IMR-90 (cell line): Measurements from ENCODE around the gene RMDN2. TPM values are rescaled to one million over a fixed set of nuclear protein-coding genes. Genes with fewer than 3 reads are reported as not detected.
A peak's percentile ranks its signal among the peaks of the same experiment; 100 is the strongest.

Source experiments
- ATAC-seq: fragments of 200-7000 bp; cut with Tn5 transposase; 2 replicates; pipeline ENCODE4 v1.9.1; 2020; ENCODE audit warnings: low read depth, mild to moderate bottlenecking, moderate library complexity
- BruUV-seq: library from RNA; stranded (reverse); fragments of 400-500 nt; replicated peaks from 2 replicates; lab custom pipeline; 2021; lab: Mats Ljungman, UMichigan
- CTCF ChIA-PET: fragments of 300-600 bp; formaldehyde crosslinking; extraction: SDS; loops from one replicate; lab custom pipeline; 2021; ENCODE audit warnings: antibody characterized with exemption; lab: Yijun Ruan, JAX
- POLR2A ChIA-PET: fragments of 300-600 bp; sonication (Branson Sonifier 250); formaldehyde crosslinking; loops from one replicate; lab custom pipeline; 2022; ENCODE audit warnings: antibody characterized with exemption; ENCODE audit not compliant: unreplicated experiment; lab: Charles Lee
- DNase-seq: peaks from one replicate; pipeline ENCODE4 v3.0.0; 2013
- H2AFZ ChIP-seq: replicated peaks from 2 replicates; pipeline ENCODE3; 2013; ENCODE audit warnings: low read length, mild to moderate bottlenecking; ENCODE audit not compliant: poor library complexity
- H2AK5ac ChIP-seq: 2 replicates; pipeline ENCODE4 v1.6.1; 2013; ENCODE audit warnings: low read depth, low read length, inconsistent platforms
- H2AK9ac ChIP-seq: replicated peaks from 2 replicates; pipeline ENCODE3; 2013; ENCODE audit warnings: mild to moderate bottlenecking, low read depth, low read length, moderate library complexity; ENCODE audit not compliant: poor library complexity
- H2BK120ac ChIP-seq: 2 replicates; pipeline ENCODE4 v1.6.1; 2013; ENCODE audit warnings: low read depth, low read length, inconsistent platforms
- H2BK15ac ChIP-seq: 3 replicates; pipeline ENCODE4 v1.6.1; 2013; ENCODE audit warnings: low read depth, low read length, inconsistent platforms
- H2BK20ac ChIP-seq: 2 replicates; pipeline ENCODE4 v1.6.1; 2013; ENCODE audit warnings: low read depth, mild to moderate bottlenecking, inconsistent platforms, low read length, moderate library complexity
- H2BK5ac ChIP-seq: 2 replicates; pipeline ENCODE4 v1.6.1; 2013; ENCODE audit warnings: mild to moderate bottlenecking, low read depth, low read length, inconsistent platforms; ENCODE audit not compliant: poor library complexity, severe bottlenecking
- H3K14ac ChIP-seq: replicated peaks from 2 replicates; pipeline ENCODE4 v1.6.1; 2013; ENCODE audit warnings: low read depth, low read length, inconsistent platforms
- H3K18ac ChIP-seq: 2 replicates; pipeline ENCODE4 v1.6.1; 2013; ENCODE audit warnings: low read depth, low read length, control low read depth
- H3K23ac ChIP-seq: 2 replicates; pipeline ENCODE4 v1.6.1; 2013; ENCODE audit warnings: low read depth, low read length, inconsistent platforms
- H3K27ac ChIP-seq: 2 replicates; pipeline ENCODE4 v1.5.1; 2013; ENCODE audit warnings: mild to moderate bottlenecking, control low read depth, low read length; ENCODE audit not compliant: insufficient read depth
- H3K27me3 ChIP-seq: 2 replicates; pipeline ENCODE4 v1.6.1; 2013; ENCODE audit warnings: low read length; ENCODE audit not compliant: control insufficient read depth, insufficient read depth
- H3K36me3 ChIP-seq: 2 replicates; pipeline ENCODE4 v1.6.1; 2013; ENCODE audit warnings: low read length, mixed read lengths; ENCODE audit not compliant: control insufficient read depth, insufficient read depth
- H3K4ac ChIP-seq: 2 replicates; pipeline ENCODE4 v1.6.1; 2013; ENCODE audit warnings: low read depth, low read length, inconsistent platforms
- H3K4me1 ChIP-seq: 2 replicates; pipeline ENCODE4 v1.6.1; 2013; ENCODE audit warnings: low read length, mixed read lengths; ENCODE audit not compliant: control insufficient read depth, insufficient read depth
- H3K4me2 ChIP-seq: 2 replicates; pipeline ENCODE4 v1.6.1; 2013; ENCODE audit warnings: low read depth, mild to moderate bottlenecking, control low read depth, low read length, moderate library complexity
- H3K4me3 ChIP-seq: 2 replicates; pipeline ENCODE4 v1.5.1; 2013; ENCODE audit warnings: low read depth, mild to moderate bottlenecking, control low read depth, low read length, moderate library complexity; ENCODE audit not compliant: insufficient read depth
- H3K56ac ChIP-seq: 2 replicates; pipeline ENCODE4 v1.6.1; 2013; ENCODE audit warnings: low read length, inconsistent platforms; ENCODE audit not compliant: insufficient read depth; ENCODE audit errors: extremely low read depth
- H3K79me1 ChIP-seq, 2 experiments: 2 replicates each; pipeline ENCODE4 v1.6.1; 2013; ENCODE audit warnings: low read length in 2 of 2, inconsistent platforms in 1 of 2, low read depth in 1 of 2
- H3K9ac ChIP-seq: 2 replicates; pipeline ENCODE4 v1.6.1; 2013; ENCODE audit warnings: low read depth, low read length, control low read depth
- H3K9me1 ChIP-seq: 2 replicates; pipeline ENCODE4 v1.6.1; 2013; ENCODE audit warnings: low read length, inconsistent platforms; ENCODE audit not compliant: insufficient read depth
- H3K9me3 ChIP-seq: 2 replicates; pipeline ENCODE4 v1.6.1; 2013; ENCODE audit warnings: low read length; ENCODE audit not compliant: control insufficient read depth, insufficient read depth
- H4K20me1 ChIP-seq: 2 replicates; pipeline ENCODE4 v1.6.1; 2013; ENCODE audit warnings: low read length, inconsistent platforms; ENCODE audit not compliant: insufficient read depth
- H4K5ac ChIP-seq: 2 replicates; pipeline ENCODE4 v1.6.1; 2013; ENCODE audit warnings: mild to moderate bottlenecking, low read depth, low read length, control low read depth
- H4K8ac ChIP-seq, 2 experiments: 2 replicates each; pipeline ENCODE4 v1.6.1; 2013; ENCODE audit warnings: low read depth in 2 of 2, low read length in 2 of 2, control low read depth in 1 of 2, inconsistent platforms in 1 of 2
- H4K91ac ChIP-seq: 2 replicates; pipeline ENCODE4 v1.6.1; 2013; ENCODE audit warnings: low read depth, low read length, inconsistent platforms; ENCODE audit not compliant: insufficient read depth
- BHLHE40 ChIP-seq: fragments of 150-350 bp; IDR thresholded peaks from 2 replicates; pipeline ENCODE4 v1.6.1; 2016; ENCODE audit warnings: mild to moderate bottlenecking, low read depth, low read length
- CHD1 ChIP-seq: IDR thresholded peaks from 2 replicates; pipeline ENCODE4 v1.6.1; 2012; ENCODE audit warnings: low read depth, low read length, improper control_type of control experiment
- FOS ChIP-seq: fragments of 150-350 bp; IDR thresholded peaks from 2 replicates; pipeline ENCODE4 v1.6.1; 2016; ENCODE audit warnings: low read depth, low read length
- POLR2A ChIP-seq: IDR thresholded peaks from 2 replicates; pipeline ENCODE4 v1.6.1; 2012; ENCODE audit warnings: mild to moderate bottlenecking, low read depth, low read length
- USF2 ChIP-seq: fragments of 150-350 bp; IDR thresholded peaks from 2 replicates; pipeline ENCODE4 v1.6.1; 2017; ENCODE audit warnings: mild to moderate bottlenecking, antibody characterized with exemption, low read length, low read depth
- WGBS, 2 experiments: methylation state at CpG; one replicate each; pipeline versions ENCODE4 v1.1.5 to v1.1.7; 2013; ENCODE audit warnings: missing lambda C conversion rate in 2 of 2; ENCODE audit not compliant: insufficient read length in 1 of 2; ENCODE audit errors: extremely low coverage in 2 of 2; 5-methylcytosine and 5-hydroxymethylcytosine counted together
- dilution Hi-C: fragments of 300-500 bp; cut with HindIII; formaldehyde crosslinking; loops from one replicate; pipeline ENCODE4 v1.14.3; 2018; ENCODE audit warnings: low sequenced_read_pairs; ENCODE audit not compliant: unreplicated experiment
- in situ Hi-C: fragments of 300-500 bp; cut with MboI; formaldehyde crosslinking; loops from 3 replicates; pipeline ENCODE4 v1.14.3; 2019; ENCODE audit warnings: low sequenced_read_pairs, inconsistent platforms, mixed read lengths
- intact Hi-C: fragments of 100-400 bp; cut with micrococcal nuclease; formaldehyde crosslinking; loops from 2 replicates; pipeline ENCODE4 v1.10.0; 2022
- polyA plus RNA-seq, 3 experiments: library from polyadenylated mRNA; depleted of rRNA; stranded (reverse); fragments of >200 nt; gene quantifications; 2 replicates each; pipeline ENCODE4 v1.2.3, GENCODE V29; 2012; ENCODE audit warnings: low replicate concordance in 1 of 3
- total RNA-seq: library from RNA; depleted of rRNA; stranded (reverse); fragments of >200 nt; gene quantifications from 2 replicates; pipeline ENCODE4 v1.2.3, GENCODE V29; 2012

The RMDN2 gene
- total and polyA plus RNA-seq, 2 of the 4 experiments (the other 2 are of a cell fraction) = 2.3 to 3.0 TPM

GRCh38 chr2:38016219-38016618 lies 91.1 kb downstream of the RMDN2 start:
- Histone ChIP-seq H2BK15ac (no peak overlapping the region), H3K56ac (no peak overlapping the region), H4K20me1 (no peaks in the 10 kb centered on the region), H3K14ac (no peak overlapping the region), H3K4me1 (peaks cover 3% of the 10 kb centered on the region; the same call in 1 of the 2 replicates), H3K9me3 (no peaks in the 10 kb centered on the region), H2BK20ac (no peak overlapping the region), H3K23ac (no peak overlapping the region), H3K4me2 (no peak overlapping the region), H2AK5ac (no peak overlapping the region), H3K27me3 (no peaks in the 10 kb centered on the region), H3K9ac (no peak overlapping the region), H4K8ac (no peak overlapping the region), H3K18ac (no peak overlapping the region), H2BK120ac (no peak overlapping the region), H3K27ac (no peak overlapping the region), H3K4me3 (no peak overlapping the region), H3K36me3 (no peaks in the 10 kb centered on the region), H2AK9ac (no peak overlapping the region), H2AFZ (no peak overlapping the region), H3K4ac (no peak overlapping the region), H3K9me1 (no peaks in the 10 kb centered on the region), H3K79me1 (no peaks in the 10 kb centered on the region), H2BK5ac (no peak overlapping the region), H4K91ac (no peak overlapping the region), H4K5ac (no peak overlapping the region)
- BruUV-seq = no TSS peak
- intact Hi-C loops = no loop called here
- in situ Hi-C loops = no loop called here
- no CpG with 5 or more reads among the region's 1 CpG for WGBS, 2 experiments
- dilution Hi-C loops = no loop called here
- ATAC-seq = no peak; the same call in 1 of the 2 replicates
- TF ChIP-seq CHD1 (no peak), FOS (no peak), BHLHE40 (no peak), POLR2A (no peak), USF2 (no peak)
- peak; percentile 31 for DNase-seq
- ChIA-PET POLR2A (interaction anchor here (0.5 kb wide), 1 partner anchor 694 kb away, joined by 4 read pairs; no protein-coding TSS in a partner anchor), CTCF (no interaction called here)
